Left forelimb (tissue), 1 donor: Measurements from ENCODE around the gene SH3PXD2A.

Experiments
- DNase-seq: peaks from one replicate; pipeline ENCODE4 v3.0.0-alpha.2; 2018; ENCODE audit warnings: low spot score

SH3PXD2A gene

GRCh38 chr10:103720964-103721335, 134.4 kb downstream of the SH3PXD2A start:
- DNase-seq: no peak

DNA sequence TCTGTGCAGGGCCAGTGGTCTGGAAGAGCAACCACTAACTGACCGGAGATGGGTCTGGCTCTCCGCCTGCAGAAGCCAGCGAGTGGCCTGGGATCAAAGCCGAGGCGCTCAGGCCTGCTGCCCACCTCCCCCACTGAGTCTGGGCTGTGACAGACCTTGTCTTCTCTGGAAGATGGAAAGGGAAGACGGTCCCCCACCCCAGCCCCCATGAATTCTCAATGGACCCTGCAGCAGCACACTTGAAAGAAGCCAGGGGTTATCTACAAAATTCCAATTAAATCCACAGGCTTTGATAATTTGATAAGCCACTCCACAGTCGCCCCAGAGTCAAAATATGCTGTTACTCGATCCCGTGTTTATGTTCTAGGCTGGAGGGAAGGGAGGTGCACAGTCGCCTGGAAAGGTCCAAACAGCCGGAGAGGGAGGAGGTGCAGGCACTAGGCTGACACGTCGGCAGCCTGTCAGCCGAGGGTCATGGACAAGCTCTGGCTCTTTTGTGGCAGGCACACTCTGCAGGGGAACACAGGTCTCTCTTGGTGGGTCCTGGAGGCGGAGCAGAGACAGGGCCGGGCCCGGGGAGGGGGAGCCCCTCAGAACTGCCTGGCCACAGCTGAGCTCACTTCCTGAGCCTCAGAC, 134.9 kb downstream of the SH3PXD2A start:
- no peak for DNase-seq

DNA sequence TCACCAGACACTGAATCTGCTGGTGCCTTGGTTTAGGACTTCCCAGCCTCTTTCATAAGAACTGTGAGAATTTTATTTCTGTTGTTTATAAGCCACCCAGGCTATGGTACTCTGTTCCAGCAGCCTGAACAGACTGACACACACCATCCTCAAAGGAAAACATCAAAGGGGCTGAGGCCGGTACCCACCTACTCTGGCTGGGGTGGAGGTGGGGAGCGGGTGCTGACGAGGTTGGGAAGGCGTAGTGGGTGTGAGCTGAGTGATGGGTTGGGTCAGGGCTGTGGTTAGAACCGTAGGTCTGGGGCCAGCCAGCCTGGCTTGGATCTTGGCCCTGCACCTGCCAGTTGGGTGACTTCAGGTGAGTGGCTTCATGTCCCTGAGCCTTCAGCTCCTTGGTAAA, 136.3 kb downstream of the SH3PXD2A start:
- DNase-seq: no peak

GRCh38 chr10:103718247-103718620, 137.1 kb downstream of the SH3PXD2A start:
- no peak for DNase-seq

GRCh38 chr10:103717341-103718246, 137.8 kb downstream of the SH3PXD2A start:
- DNase-seq: no peak

GRCh38 chr10:103716206-103717160, 138.9 kb downstream of the SH3PXD2A start:
- DNase-seq: no peak

DNA sequence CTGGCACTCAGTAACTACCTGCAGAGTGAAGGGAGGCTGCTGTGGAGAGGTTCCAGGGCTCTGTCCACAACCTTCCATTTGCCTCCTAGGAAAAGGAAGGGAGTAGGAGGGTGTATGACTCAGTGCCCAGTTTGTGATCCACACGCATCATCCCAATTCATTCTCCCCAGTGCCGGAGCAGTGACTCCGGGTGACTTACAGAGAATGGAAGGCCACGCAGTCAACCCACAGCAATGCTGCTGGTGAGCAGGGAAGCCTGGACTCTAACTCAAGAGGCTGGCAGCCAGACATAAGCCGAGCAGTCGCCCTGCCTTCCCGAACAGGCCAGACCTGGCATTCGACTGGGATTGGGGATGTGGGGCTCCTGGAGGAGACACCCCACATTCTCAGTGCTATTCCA, 139.9 kb downstream of the SH3PXD2A start:
- no peak for DNase-seq

GRCh38 chr10:103714232-103714891, 141.0 kb downstream of the SH3PXD2A start:
- no peak for DNase-seq

DNA sequence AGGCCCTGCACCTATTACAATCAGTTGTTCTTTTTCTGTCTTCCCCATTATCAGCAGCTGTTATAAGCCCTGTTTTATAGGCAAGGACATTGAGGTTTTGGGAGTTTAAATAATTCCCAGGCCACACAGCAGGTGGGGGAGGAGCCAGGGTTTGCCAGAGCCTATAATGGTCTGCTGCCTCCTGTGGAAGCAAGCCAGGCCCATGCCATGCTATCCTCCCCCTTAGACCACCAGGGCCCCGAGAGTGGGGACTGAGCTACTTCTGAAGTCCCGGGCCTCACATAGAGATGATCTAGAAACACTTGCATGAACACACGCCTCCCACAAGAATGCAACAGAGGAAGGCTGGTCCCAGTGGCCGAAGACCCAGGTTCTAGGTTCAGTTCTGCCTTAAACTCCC, 141.7 kb downstream of the SH3PXD2A start:
- no peak for DNase-seq

- DNase-seq: peak; percentile 87
These were observed 142.4 kb downstream of the SH3PXD2A start for GRCh38 chr10:103712898-103713498.

GRCh38 chr10:103712146-103712545, 143.2 kb downstream of the SH3PXD2A start:
- no peak for DNase-seq

DNA sequence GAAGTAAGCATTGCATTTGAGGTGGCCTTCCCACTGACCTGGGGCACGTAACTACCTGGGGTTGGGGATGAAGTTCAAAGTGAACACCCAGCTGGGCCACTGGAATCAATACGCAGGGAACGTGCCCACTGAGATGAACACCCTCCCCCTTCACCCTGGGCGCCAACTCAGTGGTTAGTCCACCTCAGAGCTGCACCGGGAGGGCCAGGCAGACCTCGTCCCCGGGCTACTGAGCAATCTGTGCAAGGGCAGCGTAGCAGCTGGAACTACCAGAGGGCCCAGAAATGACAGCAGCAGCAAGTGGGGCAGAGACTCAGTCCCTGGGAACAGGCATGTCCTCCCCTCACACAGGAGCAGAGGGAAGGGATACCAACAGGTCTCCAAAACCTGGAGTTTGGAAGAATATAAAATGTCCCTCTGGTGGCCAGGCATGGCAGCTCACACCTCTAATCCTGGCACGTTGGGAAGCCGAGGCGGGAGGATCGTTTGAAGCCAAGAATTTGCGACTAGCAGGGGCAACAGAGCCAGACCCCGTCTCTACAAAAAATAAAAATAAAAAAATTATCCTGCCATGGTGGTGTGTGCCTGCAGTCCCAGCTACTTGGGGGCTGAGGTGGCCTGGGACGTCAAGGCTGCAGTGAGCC, 143.9 kb downstream of the SH3PXD2A start:
- no peak for DNase-seq

GRCh38 chr10:103710490-103710889, 144.9 kb downstream of the SH3PXD2A start:
- DNase-seq: no peak

GRCh38 chr10:103709341-103709920, 145.9 kb downstream of the SH3PXD2A start:
- no peak for DNase-seq

DNA sequence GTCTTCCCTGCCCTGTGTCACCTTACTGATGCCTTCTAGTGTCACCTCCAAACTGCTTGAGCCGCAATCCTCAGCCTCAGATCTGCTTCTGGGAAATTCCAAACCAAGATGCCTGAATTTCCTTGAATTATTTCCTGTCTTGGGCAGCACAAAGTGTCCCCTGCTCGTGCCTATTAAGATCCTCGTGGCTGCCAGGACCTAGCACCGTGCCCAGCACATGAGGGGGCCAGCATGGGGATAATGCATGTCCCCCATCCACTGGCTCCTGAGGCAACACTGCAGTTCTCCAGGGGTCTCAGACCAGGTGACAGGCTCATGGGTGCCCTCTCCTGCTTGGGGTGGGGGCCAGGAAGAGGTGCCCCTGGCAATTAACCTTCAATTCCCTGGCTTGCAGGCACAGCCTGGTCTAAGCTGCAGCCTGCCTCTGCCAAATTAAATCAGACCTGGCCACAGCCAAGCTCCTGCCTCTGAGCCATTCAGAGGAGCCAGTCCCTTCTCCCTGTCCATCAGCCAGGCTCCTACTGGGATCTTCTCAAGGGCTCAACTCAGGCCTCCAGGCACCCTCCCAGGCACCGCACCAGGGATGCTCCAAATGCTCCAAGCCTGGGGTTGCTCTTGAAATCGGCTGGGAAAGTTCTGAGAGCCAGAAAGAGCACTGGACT, 146.6 kb downstream of the SH3PXD2A start:
- DNase-seq: no peak

DNA sequence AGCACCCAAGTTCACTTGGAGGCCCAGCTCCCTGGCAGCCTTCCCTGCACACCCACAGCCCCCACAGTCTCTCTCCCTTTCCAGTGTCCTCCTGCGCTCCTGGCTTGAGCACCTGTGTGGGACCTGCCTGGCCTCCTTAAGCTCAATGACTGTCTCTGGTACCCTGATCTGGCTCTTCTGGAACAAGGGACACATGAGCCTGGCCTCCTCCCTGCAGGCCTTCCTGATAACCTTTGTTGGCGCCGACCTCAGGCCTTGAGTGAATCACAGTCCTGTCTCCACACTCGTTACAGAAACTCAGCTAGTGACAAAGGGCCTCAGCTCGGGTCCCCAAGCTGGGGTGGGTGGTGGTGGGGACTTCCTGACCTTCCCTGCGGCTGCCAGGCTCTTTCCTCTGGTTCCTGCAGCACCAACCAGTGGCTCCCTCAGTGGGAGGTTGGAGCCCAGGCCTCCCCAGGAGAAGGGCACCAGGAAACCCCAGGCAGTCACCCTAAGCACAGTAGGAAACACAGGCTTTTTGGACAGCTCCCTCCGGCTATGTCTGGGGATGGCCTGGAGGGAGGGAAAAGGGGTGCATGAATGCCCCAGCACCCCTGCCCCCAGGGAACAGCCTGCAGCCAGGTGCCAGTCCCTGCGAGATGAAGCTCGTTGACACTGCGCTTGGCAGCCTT, 147.3 kb downstream of the SH3PXD2A start:
- no peak for DNase-seq

- no peak for DNase-seq
These were observed 148.6 kb downstream of the SH3PXD2A start for GRCh38 chr10:103706762-103707161.

GRCh38 chr10:103706047-103706446, 149.3 kb downstream of the SH3PXD2A start:
- DNase-seq: no peak
